H1 (cell line): ENCODE data around the gene TMEM116. TPM values are rescaled to one million over a fixed set of nuclear protein-coding genes. Genes with fewer than 3 reads are reported as not detected.

Source experiments
- CTBP2 ChIP-seq: IDR thresholded peaks from 2 replicates; pipeline ENCODE4 v1.7.0; 2011; ENCODE audit warnings: borderline replicate concordance, mild to moderate bottlenecking, moderate library complexity, mixed read lengths, low read length; ENCODE audit not compliant: insufficient read depth, insufficient read length
- EP300 ChIP-seq, 2 experiments: IDR thresholded peaks; 1 replicate in 1 of 2; 2 replicates in 1 of 2; pipeline ENCODE4 v1.6.1; 2011 to 2012; ENCODE audit warnings: low read depth in 2 of 2, low read length in 2 of 2, mild to moderate bottlenecking in 2 of 2, borderline replicate concordance in 1 of 2, inconsistent platforms in 1 of 2, moderate library complexity in 1 of 2
- HDAC6 ChIP-seq: IDR thresholded peaks from one replicate; pipeline ENCODE4 v1.7.1; 2012; ENCODE audit warnings: low read depth, mild to moderate bottlenecking, inconsistent platforms, low read length, moderate library complexity
- SRF ChIP-seq: IDR thresholded peaks from 2 replicates; pipeline ENCODE4 v1.6.1; 2011; ENCODE audit warnings: mild to moderate bottlenecking, low read depth, low read length, moderate library complexity
- microRNA-seq, 2 experiments: library from miRNA; unstranded; fragments of <30 nt; microRNA quantifications; one replicate each; pipeline versions ENCODE4 to v1.2.0, GENCODE V29; 2016 to 2020; ENCODE audit warnings: borderline microRNAs expressed in 2 of 2, borderline number of aligned reads in 2 of 2, borderline replicate concordance in 1 of 2
- polyA plus RNA-seq, 7 experiments: library from polyadenylated mRNA; depleted of rRNA in 3 of 7; stranded (reverse) in 5 of 7; unstranded in 2 of 7; fragments of >200 nt in 5 of 7; fragments of 200-250 nt in 2 of 7; gene quantifications; 1 replicate in 5 of 7; 2 replicates in 1 of 7; 4 replicates in 1 of 7; pipeline versions ENCODE4 v1.2.1 to v1.2.3, GENCODE V29; 2011 to 2013; ENCODE audit warnings: missing spikeins in 2 of 7, mixed read lengths in 2 of 7
- small RNA-seq: library from polyadenylated mRNA; stranded (forward); fragments of <200 nt; extraction: miRNeasy Mini kit (QIAGEN cat#:217004); gene quantifications from one replicate; pipeline ENCODE3, GENCODE V24; 2013; ENCODE audit not compliant: insufficient read depth
- total RNA-seq: library from RNA; stranded (reverse); fragmentation: NEBNext Ultra II Directional; extraction: Animal tissue kit (Norgen Biotek cat#: 25700); gene quantifications from 2 replicates; pipeline ENCODE4 v1.2.1, GENCODE V29; 2021
- TF ChIP-seq, protein P1 (sequence below): IDR thresholded peaks from 2 replicates; pipeline ENCODE4 v1.6.1; 2012; ENCODE audit warnings: inconsistent platforms

Gene TMEM116
- total and polyA plus RNA-seq, 2 of the 8 experiments (the other 6 are each of a cell fraction or from before 2014, with no cell fraction given), result 8.1 to 25.2 TPM

DNA sequence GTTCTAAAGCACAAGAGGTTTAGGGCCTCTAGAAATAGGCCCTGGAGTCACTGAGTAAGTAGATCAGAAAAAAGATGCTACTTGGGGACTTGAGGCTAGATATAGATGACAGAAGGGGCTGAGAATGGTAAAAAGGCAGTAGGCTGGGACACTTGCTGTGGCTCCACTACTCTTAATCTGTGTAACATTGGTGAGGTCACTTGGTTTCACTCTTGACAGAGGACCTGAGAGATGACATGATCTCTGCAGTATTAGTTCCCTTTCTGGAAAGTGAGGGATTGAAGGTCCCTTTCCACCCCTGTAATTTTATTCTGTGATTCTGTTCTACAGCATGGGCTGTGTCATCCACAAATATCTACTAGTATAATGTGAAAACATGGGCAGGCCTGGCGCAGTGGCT, 131.2 kb downstream of the TMEM116 start (continued):
- no peak for TF ChIP-seq CTBP2
- TF ChIP-seq EP300 (IDR thresholded peaks at IDR 0.05; ENCODE audit: borderline replicate concordance in 1 of 2, low read depth in 2 of 2, low read length in 2 of 2), result no peak
- no peak for TF ChIP-seq HDAC6
- TF ChIP-seq, protein P1, sequence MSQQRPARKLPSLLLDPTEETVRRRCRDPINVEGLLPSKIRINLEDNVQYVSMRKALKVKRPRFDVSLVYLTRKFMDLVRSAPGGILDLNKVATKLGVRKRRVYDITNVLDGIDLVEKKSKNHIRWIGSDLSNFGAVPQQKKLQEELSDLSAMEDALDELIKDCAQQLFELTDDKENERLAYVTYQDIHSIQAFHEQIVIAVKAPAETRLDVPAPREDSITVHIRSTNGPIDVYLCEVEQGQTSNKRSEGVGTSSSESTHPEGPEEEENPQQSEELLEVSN, result no peak
- no peak for TF ChIP-seq SRF
- TF ChIP-seq, all 59 proteins: peak for 0

Small RNA genes lying within 50 kb of the gene (microRNA-seq; reads per million reads assigned to microRNA genes)
- 0 to 0.23 reads per million in 2 experiments for gene MIR3657

Small RNA genes lying within 50 kb of the gene (small RNA-seq; reads per million reads assigned to genes)
- not detected for gene AC004024.1
- not detected for gene MIR3657

Other genes starting within 250 kb of the TMEM116 start
- 40.4 and 43.8 TPM in 2 replicates for gene ALDH2, start 246.2 kb downstream of the TMEM116 start, total RNA-seq
- gene ALDH2, start 246.2 kb downstream of the TMEM116 start, polyA plus RNA-seq (2011; rRNA removed), result 25.4 and 31.3 TPM in 2 replicates
- gene MAPKAPK5, start 170.9 kb downstream of the TMEM116 start, total RNA-seq, result 90.8 and 91.5 TPM in 2 replicates
- gene MAPKAPK5, start 170.9 kb downstream of the TMEM116 start, polyA plus RNA-seq (2011; rRNA removed), result 33.8 and 40.0 TPM in 2 replicates
- gene ERP29, start 261 bp upstream of the TMEM116 start, total RNA-seq, result 168 and 171 TPM in 2 replicates
- 85.9 and 88.7 TPM in 2 replicates for gene ERP29, start 261 bp upstream of the TMEM116 start, polyA plus RNA-seq (2011; rRNA removed)
- gene NAA25, start 95.6 kb upstream of the TMEM116 start, total RNA-seq, result 53.4 and 60.3 TPM in 2 replicates
- gene NAA25, start 95.6 kb upstream of the TMEM116 start, polyA plus RNA-seq (2011; rRNA removed), result 7.8 and 10.8 TPM in 2 replicates
- 33.1 and 36.3 TPM in 2 replicates for gene TRAFD1, start 112.4 kb upstream of the TMEM116 start, total RNA-seq
- 16.1 and 18.1 TPM in 2 replicates for gene TRAFD1, start 112.4 kb upstream of the TMEM116 start, polyA plus RNA-seq (2011; rRNA removed)